ENCODE data around the gene HOXD9. TPM values are rescaled to one million over a fixed set of nuclear protein-coding genes. Genes with fewer than 3 reads are reported as not detected.

Gene HOXD9
- polyA plus RNA-seq, 1 donor from 2014 or later = not detected

DNA sequence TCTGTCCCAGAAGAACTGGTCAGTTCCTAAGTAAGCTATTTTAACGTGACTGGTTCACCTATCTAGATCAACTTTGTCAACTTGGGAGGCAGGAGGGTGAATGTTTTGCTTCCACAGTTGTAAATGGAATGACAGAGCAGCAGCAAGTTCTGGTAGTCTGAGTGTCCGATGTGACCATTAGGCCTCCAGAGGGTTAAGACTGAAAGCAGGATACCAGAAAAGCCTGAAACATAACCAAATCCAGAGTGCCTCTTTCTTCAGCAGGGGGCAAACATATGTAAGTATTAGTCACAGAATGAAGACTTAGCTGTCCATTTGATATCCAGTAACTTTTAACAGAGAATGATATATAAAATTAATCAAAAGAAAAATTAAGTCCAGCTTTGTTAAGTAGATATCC is 43.8 kb downstream of the HOXD9 start (continued):
- TF ChIP-seq SMC3 (conservative IDR thresholded peaks at IDR 0.05; ENCODE audit: poor library complexity) = no peak

DNA sequence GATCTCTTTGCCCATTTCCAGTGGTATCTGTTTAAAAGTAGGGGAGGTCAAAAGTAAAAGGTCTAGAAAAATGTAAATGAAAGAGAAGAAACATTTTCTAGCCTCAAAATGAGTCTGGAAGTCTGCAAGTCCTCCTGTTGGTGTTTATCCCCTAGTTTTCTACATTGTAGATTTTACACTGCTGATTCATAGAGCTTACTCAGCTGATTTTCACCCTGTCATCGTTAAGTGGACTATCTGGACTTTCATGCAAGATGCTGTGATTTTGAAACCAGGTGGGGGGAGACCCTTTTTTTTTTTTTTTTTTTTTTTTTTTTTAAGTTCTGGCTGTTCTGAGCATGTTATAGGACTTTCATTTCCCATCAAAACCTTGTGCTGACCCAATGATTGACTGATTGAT is 44.9 kb downstream of the HOXD9 start:
- Histone ChIP-seq H3K27ac (ENCODE audit: low read length) (no peak overlapping the region), H2AFZ (ENCODE audit: low read depth, low read length) (no peak overlapping the region), H3F3A (ENCODE audit: insufficient read depth, low read length, poor library complexity, severe bottlenecking) (no peaks in the 10 kb centered on the region), H3K36me3 (ENCODE audit: insufficient read depth, low read length) (no peaks in the 10 kb centered on the region), H3K9me3 (ENCODE audit: low read length) (peaks cover 7% of the 10 kb centered on the region), H4K20me1 (ENCODE audit: insufficient read depth) (no peaks in the 10 kb centered on the region), H3K9me2 (ENCODE audit: insufficient read depth, low read length) (no peaks in the 10 kb centered on the region), H3K4me2 (ENCODE audit: low read length) (no peak overlapping the region), H3K9ac (ENCODE audit: low read length) (no peak overlapping the region), H3K4me3 (ENCODE audit: low read length) (no peak overlapping the region), H3K27me3 (ENCODE audit: insufficient read depth, low read depth, low read length) (peaks cover 100% of the 10 kb centered on the region), H3K79me2 (replicated peaks; ENCODE audit: insufficient read depth, low read length) (no peaks in the 10 kb centered on the region)
- TF ChIP-seq TAF1 (IDR thresholded peaks at IDR 0.05; ENCODE audit: low read depth) = no peak
- TF ChIP-seq POLR2AphosphoS5 (IDR thresholded peaks at IDR 0.05) = no peak
- TF ChIP-seq RAD21 (conservative IDR thresholded peaks at IDR 0.05) = no peak
- TF ChIP-seq, protein P1, sequence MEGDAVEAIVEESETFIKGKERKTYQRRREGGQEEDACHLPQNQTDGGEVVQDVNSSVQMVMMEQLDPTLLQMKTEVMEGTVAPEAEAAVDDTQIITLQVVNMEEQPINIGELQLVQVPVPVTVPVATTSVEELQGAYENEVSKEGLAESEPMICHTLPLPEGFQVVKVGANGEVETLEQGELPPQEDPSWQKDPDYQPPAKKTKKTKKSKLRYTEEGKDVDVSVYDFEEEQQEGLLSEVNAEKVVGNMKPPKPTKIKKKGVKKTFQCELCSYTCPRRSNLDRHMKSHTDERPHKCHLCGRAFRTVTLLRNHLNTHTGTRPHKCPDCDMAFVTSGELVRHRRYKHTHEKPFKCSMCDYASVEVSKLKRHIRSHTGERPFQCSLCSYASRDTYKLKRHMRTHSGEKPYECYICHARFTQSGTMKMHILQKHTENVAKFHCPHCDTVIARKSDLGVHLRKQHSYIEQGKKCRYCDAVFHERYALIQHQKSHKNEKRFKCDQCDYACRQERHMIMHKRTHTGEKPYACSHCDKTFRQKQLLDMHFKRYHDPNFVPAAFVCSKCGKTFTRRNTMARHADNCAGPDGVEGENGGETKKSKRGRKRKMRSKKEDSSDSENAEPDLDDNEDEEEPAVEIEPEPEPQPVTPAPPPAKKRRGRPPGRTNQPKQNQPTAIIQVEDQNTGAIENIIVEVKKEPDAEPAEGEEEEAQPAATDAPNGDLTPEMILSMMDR (IDR thresholded peaks at IDR 0.05; ENCODE audit: poor library complexity, severe bottlenecking) = no peak
- no peak for TF ChIP-seq EP300 (conservative IDR thresholded peaks at IDR 0.05; ENCODE audit: poor library complexity, severe bottlenecking)
- no peak for TF ChIP-seq SMC3 (conservative IDR thresholded peaks at IDR 0.05; ENCODE audit: poor library complexity)
- TF ChIP-seq EZH2 (IDR thresholded peaks at IDR 0.05; ENCODE audit: borderline replicate concordance, insufficient read depth, low read length, poor library complexity, severe bottlenecking) = no peak
- TF ChIP-seq MXI1 (conservative IDR thresholded peaks at IDR 0.05; ENCODE audit: poor library complexity, severe bottlenecking) = no peak
- TF ChIP-seq REST (IDR thresholded peaks at IDR 0.05; ENCODE audit: borderline replicate concordance) = no peak

GRCh38 chr2:176169181-176169580 is 46.7 kb downstream of the HOXD9 start:
- Histone ChIP-seq H3K79me2 (replicated peaks; ENCODE audit: insufficient read depth, low read length) (no peaks in the 10 kb centered on the region), H3K27ac (ENCODE audit: low read length) (no peak overlapping the region), H2AFZ (ENCODE audit: low read depth, low read length) (no peak overlapping the region), H3K4me3 (ENCODE audit: low read length) (no peak overlapping the region), H3K9me3 (ENCODE audit: low read length) (peaks cover under 1% of the 10 kb centered on the region), H3F3A (ENCODE audit: insufficient read depth, low read length, poor library complexity, severe bottlenecking) (no peaks in the 10 kb centered on the region), H3K36me3 (ENCODE audit: insufficient read depth, low read length) (no peaks in the 10 kb centered on the region), H3K27me3 (ENCODE audit: insufficient read depth, low read depth, low read length) (peaks cover 100% of the 10 kb centered on the region), H4K20me1 (ENCODE audit: insufficient read depth) (no peaks in the 10 kb centered on the region), H3K4me2 (ENCODE audit: low read length) (no peak overlapping the region), H3K9ac (ENCODE audit: low read length) (no peak overlapping the region), H3K9me2 (ENCODE audit: insufficient read depth, low read length) (no peaks in the 10 kb centered on the region)
- TF ChIP-seq, protein P1 (IDR thresholded peaks at IDR 0.05; ENCODE audit: poor library complexity, severe bottlenecking) = no peak
- TF ChIP-seq MXI1 (conservative IDR thresholded peaks at IDR 0.05; ENCODE audit: poor library complexity, severe bottlenecking) = no peak
- no peak for TF ChIP-seq REST (IDR thresholded peaks at IDR 0.05; ENCODE audit: borderline replicate concordance)
- TF ChIP-seq EP300 (conservative IDR thresholded peaks at IDR 0.05; ENCODE audit: poor library complexity, severe bottlenecking) = no peak
- no peak for TF ChIP-seq POLR2AphosphoS5 (IDR thresholded peaks at IDR 0.05)
- no peak for TF ChIP-seq EZH2 (IDR thresholded peaks at IDR 0.05; ENCODE audit: borderline replicate concordance, insufficient read depth, low read length, poor library complexity, severe bottlenecking)
- no peak for TF ChIP-seq SMC3 (conservative IDR thresholded peaks at IDR 0.05; ENCODE audit: poor library complexity)
- no peak for TF ChIP-seq RAD21 (conservative IDR thresholded peaks at IDR 0.05)
- no peak for TF ChIP-seq TAF1 (IDR thresholded peaks at IDR 0.05; ENCODE audit: low read depth)

All from neural cell (in vitro differentiated cells).